ENCODE data around the gene METTL5.
"Not testable (repeated sequence)": the region's sequence is repeated elsewhere in the genome, so short reads cannot be mapped to it uniquely, and the experiment has no call there.

The METTL5 gene

GRCh38 chr2:169828141-169828811, 3.6 kb upstream of the METTL5 start:
- DNase-seq (ENCODE audit: low read depth) = peak; percentile 7

DNA sequence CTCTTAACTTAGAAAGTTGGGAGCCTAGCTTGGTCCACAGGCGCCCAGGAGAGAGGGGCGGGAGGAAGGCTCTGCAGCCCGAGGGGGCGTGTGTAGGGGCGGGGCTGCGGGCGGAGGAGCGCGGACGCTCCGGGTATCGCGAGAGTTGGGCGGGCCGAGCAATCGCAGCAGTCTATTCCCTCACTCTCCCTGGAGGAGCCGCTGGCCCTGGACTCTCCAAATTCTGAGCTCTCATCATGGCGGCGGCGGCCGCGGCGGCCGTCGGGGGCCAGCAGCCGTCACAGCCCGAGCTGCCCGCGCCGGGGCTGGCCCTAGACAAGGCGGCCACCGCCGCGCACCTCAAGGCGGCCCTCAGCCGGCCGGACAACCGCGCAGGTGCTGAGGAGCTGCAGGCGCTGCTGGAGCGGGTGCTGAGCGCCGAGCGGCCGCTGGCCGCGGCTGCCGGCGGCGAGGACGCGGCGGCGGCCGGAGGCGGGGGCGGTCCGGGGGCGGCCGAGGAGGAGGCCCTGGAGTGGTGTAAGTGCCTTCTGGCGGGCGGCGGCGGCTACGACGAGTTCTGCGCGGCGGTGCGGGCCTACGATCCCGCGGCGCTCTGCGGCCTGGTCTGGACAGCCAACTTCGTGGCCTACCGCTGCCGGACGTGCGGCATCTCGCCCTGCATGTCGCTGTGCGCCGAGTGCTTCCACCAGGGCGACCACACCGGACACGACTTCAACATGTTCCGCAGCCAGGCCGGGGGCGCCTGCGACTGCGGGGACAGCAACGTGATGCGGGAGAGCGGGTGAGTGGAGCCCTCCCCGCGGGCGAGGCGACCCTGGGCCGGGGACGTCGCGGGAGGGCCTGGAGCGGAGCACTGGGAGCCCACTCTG, 2.8 kb upstream of the METTL5 start, which contains the start of gene UBR3:
UBR3 (plus strand) TSS at position 183 of the 869 bp plus-strand sequence; CDS start at position 237, 54 bp downstream.
- peak; percentile 82 for DNase-seq (ENCODE audit: low read depth)

DNA sequence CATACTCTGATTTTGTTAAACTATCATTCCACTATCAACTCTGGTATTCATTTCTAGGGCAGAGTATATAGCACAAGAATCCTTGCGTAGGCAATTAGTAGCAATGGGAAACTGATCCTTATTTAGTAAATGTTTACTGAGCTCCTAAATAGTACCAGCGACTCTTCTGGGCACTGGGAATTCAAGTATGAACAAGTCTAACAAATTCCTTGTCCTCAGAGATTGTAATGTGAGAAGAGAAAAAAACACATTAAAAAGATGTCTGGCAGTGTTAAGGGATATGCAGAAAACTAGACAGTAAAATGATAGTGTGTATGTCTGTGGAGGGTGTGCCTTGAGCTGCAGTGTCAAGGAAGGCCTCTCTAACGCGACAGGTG, 721 bp downstream of the METTL5 start:
- DNase-seq (ENCODE audit: low read depth) = no peak

DNA sequence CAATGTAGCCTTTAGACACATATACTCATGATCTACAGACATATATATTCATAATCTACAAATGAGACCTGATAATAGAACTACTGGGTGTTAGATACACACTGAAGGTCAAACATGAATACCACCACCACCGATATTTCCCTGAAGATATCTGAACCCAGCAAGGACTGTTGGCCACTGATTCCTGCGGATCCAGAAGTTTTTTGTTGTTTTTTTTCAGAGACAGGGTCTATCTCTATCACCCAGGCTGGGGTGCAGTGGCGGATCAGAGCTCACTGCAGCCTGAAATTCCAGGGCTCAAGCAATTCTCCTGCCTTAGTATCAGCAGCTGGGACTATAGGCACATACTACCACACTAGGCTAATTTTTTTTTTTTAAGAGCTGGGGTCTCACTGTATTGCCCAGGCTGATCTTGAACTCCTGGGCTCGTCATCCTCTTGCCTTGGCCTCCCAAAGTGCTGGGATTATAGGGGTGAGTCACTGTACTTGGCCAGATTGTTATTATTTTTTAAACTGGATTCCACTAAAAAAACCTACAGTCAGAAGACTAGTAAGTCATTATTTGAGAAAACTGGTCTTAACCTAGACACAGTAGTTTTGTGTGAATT, 1.8 kb downstream of the METTL5 start:
- DNase-seq (ENCODE audit: low read depth) = no peak

GRCh38 chr2:169822036-169822435, 2.7 kb downstream of the METTL5 start:
- no peak for DNase-seq (ENCODE audit: low read depth)

DNA sequence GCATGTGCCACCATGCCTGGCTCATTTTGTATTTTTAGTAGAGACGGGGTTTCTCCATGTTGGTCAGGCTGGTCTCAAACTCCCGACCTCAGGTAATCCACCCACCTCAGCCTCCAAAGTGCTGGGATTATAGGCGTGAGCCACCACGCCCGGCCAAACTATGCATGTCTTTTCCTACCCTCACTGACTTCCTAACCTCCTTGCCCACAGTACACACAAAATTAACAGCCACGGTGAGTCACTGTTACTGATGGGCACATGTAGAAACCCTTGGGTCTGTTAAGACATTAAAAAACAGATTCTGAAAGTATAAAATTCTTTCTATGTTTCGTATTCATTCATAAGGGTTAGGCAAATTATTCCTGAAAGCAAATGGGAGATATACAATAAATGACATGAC, 4.6 kb downstream of the METTL5 start:
- not testable (repeated sequence) for DNase-seq (ENCODE audit: low read depth)

GRCh38 chr2:169819106-169819505, 5.6 kb downstream of the METTL5 start:
- DNase-seq (ENCODE audit: low read depth) = no peak

DNA sequence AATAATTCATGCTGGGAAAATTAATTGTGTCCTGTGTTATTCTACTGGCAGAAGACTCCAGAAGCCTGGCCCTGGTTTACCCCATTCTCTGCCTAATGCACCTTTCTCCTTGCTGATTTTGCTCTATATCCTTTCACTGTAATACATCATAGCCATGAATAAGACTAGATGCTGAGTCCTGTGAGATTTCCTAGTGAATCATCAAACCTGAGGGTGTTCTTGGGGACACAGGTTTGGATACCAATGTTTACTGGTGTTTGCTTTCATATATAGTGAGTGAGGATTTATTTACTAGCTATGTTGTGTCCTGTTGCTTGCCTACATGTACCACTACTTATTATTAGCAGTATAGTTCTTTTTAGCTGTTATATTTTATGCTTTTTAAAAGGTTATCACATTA, 6.5 kb downstream of the METTL5 start:
- DNase-seq (ENCODE audit: low read depth) = no peak

DNA sequence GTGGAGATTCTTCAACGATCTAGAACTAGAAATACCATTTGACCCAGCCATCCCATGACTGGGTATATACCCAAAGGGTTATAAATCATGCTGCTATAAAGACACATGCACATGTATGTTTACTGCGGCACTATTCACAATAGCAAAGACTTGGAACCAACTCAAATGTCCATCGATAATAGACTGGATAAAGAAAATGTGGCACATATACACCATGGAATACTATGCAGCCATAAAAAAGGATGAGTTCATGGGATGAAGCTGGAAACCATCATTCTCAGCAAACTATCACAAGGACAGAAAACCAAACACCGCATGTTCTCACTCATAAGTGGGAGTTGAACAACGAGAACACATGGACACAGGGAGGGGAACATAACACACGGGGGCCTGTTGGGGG, 7.3 kb downstream of the METTL5 start:
- DNase-seq (ENCODE audit: low read depth) = not testable (repeated sequence)

- not testable (repeated sequence) for DNase-seq (ENCODE audit: low read depth)
These were observed 7.7 kb downstream of the METTL5 start for GRCh38 chr2:169816961-169817360.

DNA sequence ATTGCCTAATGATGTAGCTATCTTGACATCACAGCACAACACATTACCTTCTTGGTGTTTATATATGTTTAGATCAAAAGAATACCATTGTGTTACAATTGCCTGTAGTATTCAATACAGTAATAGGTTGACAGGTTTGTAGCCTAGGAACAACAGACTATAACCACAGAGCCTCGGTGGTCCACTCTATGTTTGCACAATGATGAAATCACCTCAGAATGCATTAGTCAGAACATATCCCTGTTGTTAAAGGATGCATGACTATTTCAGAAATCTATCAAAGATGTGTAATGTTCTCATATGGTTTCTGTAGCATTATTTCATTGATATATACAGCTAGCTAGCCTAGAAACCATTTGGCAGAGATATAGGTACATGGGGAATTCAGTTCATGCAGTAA, 8.9 kb downstream of the METTL5 start:
- DNase-seq (ENCODE audit: low read depth) = no peak

- no peak for DNase-seq (ENCODE audit: low read depth)
These were observed 16.5 kb downstream of the METTL5 start for GRCh38 chr2:169808221-169808620.

DNA sequence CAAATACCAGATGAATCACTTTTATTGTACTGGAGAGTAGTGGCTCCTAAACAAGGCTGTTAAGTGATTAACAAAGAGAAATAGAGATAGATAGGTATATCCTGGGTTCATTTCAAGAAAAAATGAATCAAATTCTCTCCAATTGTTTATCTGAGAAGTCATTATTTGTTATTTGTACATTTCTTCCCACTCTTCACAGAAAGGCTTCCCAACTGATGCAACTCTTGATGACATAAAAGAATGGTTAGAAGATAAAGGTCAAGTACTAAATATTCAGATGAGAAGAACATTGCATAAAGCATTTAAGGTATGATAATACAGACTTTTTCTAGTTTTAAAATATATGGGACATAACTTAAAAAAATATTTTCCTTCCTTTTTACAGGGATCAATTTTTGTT, 18.1 kb downstream of the METTL5 start:
- no peak for DNase-seq (ENCODE audit: low read depth)

GRCh38 chr2:169803480-169803879, 21.2 kb downstream of the METTL5 start:
- DNase-seq (ENCODE audit: low read depth) = no peak

- DNase-seq (ENCODE audit: low read depth) = peak; percentile 90
These were observed 25.8 kb downstream of the METTL5 start, which contains the start of gene SSB for GRCh38 chr2:169798718-169799592. Gene SSB, plus strand, starts transcription at chr2:169798871. Its CDS starts 2,090 bp downstream, at chr2:169800961.

DNA sequence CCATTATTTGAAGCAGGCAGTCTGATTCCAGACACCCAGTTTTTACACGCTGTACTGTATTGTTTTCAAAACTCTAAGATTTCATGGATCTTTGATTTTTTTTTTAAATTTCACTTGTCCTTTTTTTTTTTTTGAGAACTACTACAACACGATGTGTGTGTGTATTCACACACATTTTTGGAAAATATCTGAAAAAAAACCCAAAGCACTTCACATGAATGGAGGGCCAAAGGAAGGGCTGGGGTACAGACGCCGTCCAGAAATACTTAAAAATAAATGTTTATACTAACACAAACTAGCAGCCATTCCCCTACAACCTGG, 26.3 kb downstream of the METTL5 start:
- DNase-seq (ENCODE audit: low read depth) = no peak

DNA sequence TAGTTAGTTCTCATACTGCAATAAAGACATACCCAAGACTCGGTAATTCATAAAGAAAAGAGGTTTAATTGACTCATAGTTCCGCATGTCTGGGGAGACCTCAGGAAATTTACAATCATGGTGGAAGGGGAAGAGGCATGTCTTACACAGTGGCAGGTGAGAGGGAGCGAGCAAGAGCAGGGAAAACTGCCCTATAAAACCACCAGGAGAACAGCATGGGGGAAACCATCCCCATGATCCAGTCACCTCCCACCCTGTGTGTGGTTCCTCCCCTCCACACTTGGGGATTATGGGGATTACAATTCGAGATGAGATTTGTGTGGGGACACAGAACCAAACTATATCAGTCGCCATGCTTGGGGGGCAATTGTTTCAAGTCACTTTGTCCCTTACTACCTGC, 27.1 kb downstream of the METTL5 start:
- no peak for DNase-seq (ENCODE audit: low read depth)

GRCh38 chr2:169796441-169796840, 28.3 kb downstream of the METTL5 start:
- no peak for DNase-seq (ENCODE audit: low read depth)

GRCh38 chr2:169795181-169795580, 29.5 kb downstream of the METTL5 start:
- no peak for DNase-seq (ENCODE audit: low read depth)

- DNase-seq (ENCODE audit: low read depth) = no peak
These were observed 34.1 kb downstream of the METTL5 start for GRCh38 chr2:169790581-169790980.

DNA sequence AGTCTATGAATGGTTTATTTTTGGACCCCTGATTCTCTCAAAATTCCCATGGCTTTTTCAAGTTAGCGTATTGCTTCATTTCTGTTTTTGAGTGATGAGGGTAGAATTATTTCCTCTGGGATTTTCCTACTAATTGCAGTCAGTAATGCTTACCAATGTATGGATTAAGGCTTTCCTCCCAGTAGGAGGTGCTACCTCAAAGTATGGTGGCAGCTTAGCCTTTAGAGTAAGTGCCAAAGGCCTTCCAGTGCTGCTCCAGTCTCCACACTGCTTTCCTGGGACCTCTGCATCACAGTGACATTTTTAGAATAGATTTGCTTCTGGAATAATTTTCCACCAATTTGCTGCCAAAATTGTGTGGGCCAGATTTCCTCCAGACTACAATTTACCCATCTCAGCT, 42.2 kb downstream of the METTL5 start:
- DNase-seq (ENCODE audit: low read depth) = no peak
